NCI-H2107 treated with DMSO at 0.1 percent for 48 hours (cell line): ENCODE measurements around the gene HIP1.
A peak's percentile ranks its signal among the peaks of the same experiment; 100 is the strongest.
"Not testable (repeated sequence)": the region's sequence is repeated elsewhere in the genome, so short reads cannot be mapped to it uniquely, and the experiment has no call there.

Experiments
- DNase-seq: peaks from one replicate; lab custom pipeline; 2025; ENCODE audit not compliant: unreplicated experiment; lab: John Stamatoyannopoulos, UW

The HIP1 gene

GRCh38 chr7:75739796-75740672 is 1.3 kb upstream of the HIP1 start:
- DNase-seq = peak; percentile 6

GRCh38 chr7:75738975-75739795 is 444 bp upstream of the HIP1 start:
- DNase-seq = peak; percentile 94

GRCh38 chr7:75737856-75738603 is 711 bp downstream of the HIP1 start:
- DNase-seq = no peak

- DNase-seq = no peak
These were observed 3.0 kb downstream of the HIP1 start for GRCh38 chr7:75735581-75736350.

- DNase-seq = no peak
These were observed 3.9 kb downstream of the HIP1 start for GRCh38 chr7:75734586-75735458.

GRCh38 chr7:75732764-75733630 is 5.7 kb downstream of the HIP1 start:
- no peak for DNase-seq

- DNase-seq = no peak
These were observed 6.7 kb downstream of the HIP1 start for GRCh38 chr7:75732016-75732521.

- DNase-seq = no peak
These were observed 8.9 kb downstream of the HIP1 start for GRCh38 chr7:75729851-75730274.

- peak; percentile 52 for DNase-seq
These were observed 10.7 kb downstream of the HIP1 start for GRCh38 chr7:75727881-75728593.

GRCh38 chr7:75727351-75727750 is 11.4 kb downstream of the HIP1 start:
- DNase-seq = not testable (repeated sequence)

- DNase-seq = no peak
These were observed 13.4 kb downstream of the HIP1 start for GRCh38 chr7:75725306-75725705.

- no peak for DNase-seq
These were observed 15.3 kb downstream of the HIP1 start for GRCh38 chr7:75723444-75723843.

- no peak for DNase-seq
These were observed 16.4 kb downstream of the HIP1 start for GRCh38 chr7:75722373-75722772.

- DNase-seq = not testable (repeated sequence)
These were observed 16.8 kb downstream of the HIP1 start for GRCh38 chr7:75721922-75722321.

GRCh38 chr7:75721426-75721825 is 17.3 kb downstream of the HIP1 start:
- no peak for DNase-seq

GRCh38 chr7:75719626-75720025 is 19.1 kb downstream of the HIP1 start:
- DNase-seq = no peak

GRCh38 chr7:75718390-75719031 is 20.2 kb downstream of the HIP1 start:
- DNase-seq = no peak
